ENCODE results near the gene GRIK1.
"Not testable (repeated sequence)": the region's sequence is repeated elsewhere in the genome, so short reads cannot be mapped to it uniquely, and the experiment has no call there.

Gene GRIK1
- 0 to 0.10 (median 0.04) reads per million in 4 experiments for total RNA-seq

DNA sequence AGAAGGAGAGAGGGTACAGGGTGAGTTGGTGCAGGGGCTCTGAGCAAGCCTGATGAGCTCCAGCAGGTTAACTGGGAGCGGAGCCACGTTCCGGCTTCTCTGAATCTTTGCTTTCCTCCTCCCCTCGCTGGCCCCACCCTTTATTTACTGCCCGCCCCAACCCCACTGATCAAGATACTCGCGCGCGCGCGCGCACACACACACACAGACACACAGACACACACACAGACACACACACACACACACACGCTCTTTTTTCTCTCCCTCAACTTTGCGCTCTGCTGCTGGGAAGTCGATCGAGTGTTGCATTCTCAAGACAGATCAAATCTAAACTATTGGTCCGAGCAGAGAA is at the start of gene GRIK1:
TSS of gene GRIK1 (minus strand) at position 73 of the 352 bp plus-strand sequence.
- DNase-seq = no peak

- DNase-seq = no peak
Measured at GRCh38 chr21:29987762-29988161, 48.0 kb upstream of the GRIK1 start.

DNA sequence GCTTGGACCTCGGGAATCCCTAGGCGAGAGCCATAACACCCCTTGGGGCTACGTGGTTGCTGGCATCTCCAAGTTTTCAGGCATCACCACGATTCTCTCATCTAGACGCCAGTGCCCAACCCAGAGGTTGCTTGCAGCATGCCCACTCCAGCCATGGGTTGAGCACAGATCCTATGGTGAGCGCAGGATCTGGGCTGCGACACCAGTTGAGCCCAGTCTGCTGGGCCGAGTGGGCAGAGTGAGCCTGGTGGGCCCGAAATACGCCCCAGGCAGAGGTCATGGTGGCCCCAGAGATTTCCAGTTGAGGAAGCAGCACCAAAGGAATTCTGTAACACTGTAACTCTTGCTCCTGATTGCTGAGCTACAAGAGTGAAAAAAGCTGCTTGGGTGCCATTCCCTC is 46.1 kb upstream of the GRIK1 start:
- no peak for DNase-seq

GRCh38 chr21:29979043-29979442 is 39.2 kb upstream of the GRIK1 start:
- no peak for DNase-seq

GRCh38 chr21:29975776-29976175 is 36.0 kb upstream of the GRIK1 start:
- DNase-seq = no peak

DNA sequence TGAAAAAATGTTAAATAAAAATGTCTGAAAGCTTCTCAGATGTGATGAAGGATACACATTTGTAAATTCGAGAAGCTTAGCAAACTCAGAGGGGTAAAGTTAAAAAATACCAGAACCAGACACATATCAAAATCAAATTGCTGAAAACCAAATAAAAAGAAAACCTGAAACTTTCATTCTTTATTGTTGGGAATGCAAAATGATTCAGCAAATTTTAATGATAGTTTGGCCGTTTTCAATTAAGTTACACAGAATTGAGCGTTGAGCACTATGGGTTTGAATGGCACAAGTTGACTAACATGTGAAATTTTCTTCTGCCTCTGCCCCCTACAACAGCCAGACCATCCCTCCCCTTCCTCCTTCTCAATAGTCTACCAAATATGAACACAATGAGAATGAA is 33.5 kb upstream of the GRIK1 start:
- DNase-seq = no peak

DNA sequence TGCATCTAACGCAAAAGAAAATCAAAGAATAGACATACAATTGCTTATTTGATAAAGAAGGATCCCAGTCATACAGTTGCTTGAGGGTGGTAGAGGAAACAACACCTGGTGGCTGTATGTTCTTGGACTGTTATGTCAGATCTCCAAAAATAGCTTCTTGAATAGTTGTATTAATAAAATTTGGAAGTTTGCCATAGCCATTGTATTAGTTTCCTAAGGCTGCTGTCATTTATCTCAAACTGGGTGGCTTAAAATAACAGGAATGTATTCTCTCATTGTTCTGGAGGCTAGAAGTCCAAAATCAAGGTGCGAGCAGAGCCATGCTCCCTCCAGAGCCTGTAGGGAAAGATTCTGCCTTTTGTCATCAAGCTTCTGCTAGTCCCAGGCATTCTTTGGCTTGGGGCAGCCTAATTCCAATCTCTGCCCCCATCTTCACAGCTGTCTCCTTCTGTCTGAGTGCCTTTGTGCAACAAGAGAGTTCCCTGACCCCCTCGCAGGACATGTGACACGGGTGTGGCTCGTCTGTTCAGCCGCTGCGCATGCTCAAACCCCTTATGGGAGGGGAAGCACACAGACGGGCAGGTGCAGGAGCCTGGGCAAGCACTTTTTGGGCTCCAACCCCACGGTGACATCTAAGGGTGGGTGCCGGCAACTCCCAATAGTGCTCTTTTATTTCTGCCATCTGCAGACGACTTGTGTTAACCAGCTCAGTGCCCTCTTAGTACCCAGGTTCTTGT is 21.7 kb upstream of the GRIK1 start:
- no peak for DNase-seq

- no peak for DNase-seq
Measured at GRCh38 chr21:29958551-29958950, 18.8 kb upstream of the GRIK1 start.

DNA sequence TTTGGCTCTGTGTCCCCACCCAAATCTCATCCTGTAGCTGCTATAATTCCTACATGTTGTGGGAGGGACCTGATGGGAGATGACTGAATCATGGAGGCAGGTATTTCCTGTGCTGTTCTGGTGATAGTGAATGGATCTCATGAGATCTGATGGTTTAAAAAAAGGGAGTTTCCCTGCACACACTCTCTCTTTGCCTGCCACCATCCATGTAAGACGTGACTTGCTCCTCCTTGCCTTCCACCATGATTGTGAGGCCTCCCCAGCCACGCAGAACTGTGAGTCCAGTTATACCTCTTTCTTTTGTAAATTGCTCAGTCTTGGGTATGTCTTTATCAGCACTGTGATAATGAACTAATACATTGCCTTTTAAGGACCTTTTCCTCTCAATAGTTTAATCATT is 18.2 kb upstream of the GRIK1 start:
- not testable (repeated sequence) for DNase-seq

DNA sequence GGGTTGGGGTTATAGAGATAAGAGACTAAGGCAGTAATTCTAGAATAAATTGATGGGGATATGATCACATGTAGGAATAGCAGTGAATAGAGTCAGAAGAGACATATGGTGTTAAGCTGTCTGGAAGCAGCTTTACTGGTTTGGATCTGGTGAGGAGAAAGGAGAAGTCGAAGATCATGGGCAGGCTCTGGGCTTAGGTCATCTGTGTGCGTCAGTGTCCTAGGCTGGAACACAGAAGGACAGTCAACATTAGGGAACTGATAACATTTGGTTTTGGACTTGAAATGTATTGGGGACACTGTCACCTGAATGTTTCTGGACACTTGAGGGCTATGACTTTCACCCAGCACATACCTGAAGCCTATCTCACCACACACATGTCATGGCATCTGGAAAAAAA is 13.9 kb upstream of the GRIK1 start:
- DNase-seq = no peak

GRCh38 chr21:29953072-29953471 is 13.3 kb upstream of the GRIK1 start:
- no peak for DNase-seq

GRCh38 chr21:29951911-29952310 is 12.1 kb upstream of the GRIK1 start:
- DNase-seq = no peak

- no peak for DNase-seq
Measured at GRCh38 chr21:29949991-29950390, 10.2 kb upstream of the GRIK1 start.

DNA sequence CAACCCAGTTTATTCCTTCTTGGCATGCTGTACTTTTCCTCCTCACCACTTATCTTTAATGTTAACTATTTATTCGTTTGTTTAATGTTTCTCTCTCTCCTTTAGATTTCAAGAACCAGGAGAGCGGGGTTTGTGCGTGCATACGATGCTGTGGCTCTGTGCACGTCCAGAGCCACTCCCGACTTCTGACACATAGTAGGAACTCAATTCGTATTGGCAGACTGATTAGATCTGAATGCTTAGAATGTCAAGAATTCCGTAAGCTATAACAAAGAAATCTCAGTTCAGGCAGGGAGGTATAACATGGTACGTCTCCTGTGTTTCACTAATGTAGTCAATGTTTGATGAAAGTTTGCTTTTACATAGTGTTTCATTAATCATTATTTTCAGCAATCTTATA is 7.3 kb upstream of the GRIK1 start:
- DNase-seq = no peak

DNA sequence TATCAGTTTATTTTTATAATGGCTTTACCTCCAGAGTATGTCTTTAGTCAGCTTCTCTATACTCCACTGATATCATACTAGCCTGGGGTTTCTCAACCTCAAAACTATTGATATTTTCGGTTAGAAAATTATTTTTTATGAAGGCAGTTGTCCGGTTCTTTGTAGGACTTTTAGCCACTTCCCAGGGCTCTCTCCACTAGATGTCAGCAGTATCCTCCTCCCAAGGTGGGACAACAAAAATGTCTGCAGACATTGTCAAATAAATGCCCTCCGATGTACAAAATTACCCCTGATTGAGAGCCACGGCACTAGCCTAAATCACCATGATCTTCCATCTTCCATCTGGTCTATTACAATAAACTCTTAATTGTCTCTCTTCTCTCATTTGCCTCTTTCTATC is 4.1 kb upstream of the GRIK1 start:
- DNase-seq = no peak

DNA sequence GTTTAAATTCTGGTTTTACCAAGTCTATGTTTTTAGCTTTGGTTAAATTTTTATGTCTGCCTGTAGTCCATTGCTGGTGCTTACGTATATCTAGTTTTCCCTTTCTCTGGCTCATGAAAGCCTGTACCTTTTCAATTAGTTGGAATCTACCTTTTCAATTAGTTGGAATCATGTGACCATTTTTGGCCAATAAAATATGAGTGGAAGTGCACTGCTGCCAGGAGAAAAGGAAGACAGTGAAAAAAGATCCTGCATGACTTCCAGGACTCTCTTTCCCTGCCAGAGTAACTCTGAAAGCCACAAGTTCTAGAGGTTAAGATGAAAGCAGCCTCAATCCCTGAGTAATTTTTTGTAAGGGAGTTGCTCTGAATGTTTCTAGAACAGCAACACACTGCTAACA is 2.2 kb upstream of the GRIK1 start:
- no peak for DNase-seq

DNA sequence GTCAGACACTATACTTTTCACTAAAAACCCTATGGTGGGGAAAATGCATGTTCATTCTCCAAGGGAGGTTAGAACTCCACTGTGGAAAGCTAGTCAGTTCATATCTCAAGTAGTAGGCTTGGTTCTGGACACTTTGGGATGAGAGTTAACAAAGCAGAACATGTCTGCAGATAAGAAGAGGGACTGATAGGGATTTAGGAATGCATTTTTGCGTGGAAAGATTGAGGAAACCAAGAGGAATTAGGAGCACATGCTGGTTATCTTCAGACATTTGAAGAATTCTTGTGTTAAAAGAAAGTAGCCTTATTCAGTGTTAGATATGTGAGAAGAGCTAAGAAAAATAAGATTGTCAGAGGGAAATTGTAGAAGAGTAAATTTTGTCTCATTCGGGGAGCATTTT is 1.2 kb upstream of the GRIK1 start:
- no peak for DNase-seq

DNA sequence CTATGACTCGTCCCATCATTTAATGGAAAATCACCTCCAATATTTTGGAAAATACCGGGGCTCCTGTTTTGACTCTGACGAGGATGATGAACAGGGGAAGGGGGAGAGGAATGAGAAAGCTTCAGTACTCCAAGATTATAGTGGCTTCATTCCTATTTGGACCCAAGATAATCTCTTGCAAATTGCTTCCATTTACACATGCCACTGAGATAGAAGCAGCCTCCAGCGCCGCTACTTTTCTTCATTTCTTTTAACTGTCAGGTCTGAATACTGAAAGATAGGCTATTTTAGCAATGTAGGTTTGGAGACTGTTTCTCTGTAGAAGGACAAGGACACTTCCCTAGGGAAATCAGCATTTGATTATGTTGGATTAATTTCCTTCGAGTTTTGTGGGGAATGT is 565 bp upstream of the GRIK1 start:
- no peak for DNase-seq

GRCh38 chr21:29939104-29939923 is 482 bp downstream of the GRIK1 start:
- no peak for DNase-seq

GRCh38 chr21:29938776-29939103 is 1.1 kb downstream of the GRIK1 start:
- no peak for DNase-seq

GRCh38 chr21:29933088-29933487 is 6.7 kb downstream of the GRIK1 start:
- no peak for DNase-seq

- DNase-seq = no peak
Measured at GRCh38 chr21:29928537-29928936, 11.3 kb downstream of the GRIK1 start.

GRCh38 chr21:29920938-29921337 is 18.9 kb downstream of the GRIK1 start:
- DNase-seq = no peak

DNA sequence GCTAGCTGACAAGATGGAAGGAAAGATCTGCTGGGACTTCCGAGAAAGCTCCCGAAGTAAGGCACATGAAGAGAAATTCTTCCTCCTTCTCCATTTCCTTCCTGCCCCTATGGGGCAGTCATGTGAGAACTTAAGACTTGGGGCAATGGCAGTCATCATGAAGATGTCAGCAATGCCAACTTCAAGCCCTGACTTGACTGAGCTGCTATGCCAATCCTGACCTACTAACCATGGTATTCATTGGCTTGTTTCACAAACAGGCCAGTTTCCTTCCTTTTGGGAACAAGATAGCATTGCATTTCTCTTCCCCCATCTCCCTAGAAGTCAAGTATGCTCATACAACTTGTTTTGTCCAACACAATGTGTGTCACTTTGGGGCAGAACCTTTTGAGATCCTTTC is 25.5 kb downstream of the GRIK1 start:
- DNase-seq = no peak

- DNase-seq = no peak
Measured at GRCh38 chr21:29909571-29909970, 30.2 kb downstream of the GRIK1 start.
